HG03571 (cell line): Measurements from ENCODE around the gene OR7G3.

Source experiments
- ATAC-seq: cut with Tn5 transposase; IDR thresholded peaks from one replicate; pipeline ENCODE4 v1.9.1; 2021; ENCODE audit not compliant: unreplicated experiment

The OR7G3 gene

DNA sequence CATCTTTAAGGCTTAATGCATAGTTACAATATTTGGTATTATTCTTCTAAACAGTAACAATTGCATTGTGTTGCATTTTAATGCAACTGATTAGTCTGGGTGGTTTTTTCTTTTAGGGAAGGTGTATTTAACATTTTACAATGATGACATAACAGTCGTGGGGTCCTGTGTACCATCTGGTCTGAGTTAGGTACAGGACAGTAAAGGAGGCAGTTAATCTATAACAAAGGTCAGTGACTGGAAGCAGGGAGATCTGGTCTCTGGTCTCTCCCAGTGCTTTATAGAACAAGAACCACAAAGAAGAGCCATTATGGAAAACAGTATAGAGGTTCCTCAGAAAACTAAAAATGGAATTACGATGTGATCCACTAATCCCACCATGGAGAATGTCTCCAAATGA is 16.8 kb downstream of the OR7G3 start:
- no peak for ATAC-seq

DNA sequence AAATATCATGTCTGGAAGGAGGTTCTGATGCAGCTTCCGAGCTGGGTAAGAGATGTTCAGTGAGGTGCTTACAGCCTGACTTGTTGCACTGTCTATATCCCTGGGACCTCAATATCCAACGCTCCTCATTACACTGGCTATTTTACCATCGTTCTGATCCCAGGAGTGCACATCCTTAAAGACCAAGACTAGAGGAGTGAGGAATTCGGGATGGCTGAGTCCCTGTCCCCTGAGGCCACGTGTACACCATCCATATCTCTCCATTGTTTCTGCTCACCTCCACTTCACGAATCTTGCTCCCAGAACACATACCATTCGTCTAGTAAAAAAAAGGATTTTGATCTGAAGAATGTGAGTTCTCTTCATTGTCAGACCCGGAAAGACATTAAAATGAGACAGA is 19.4 kb downstream of the OR7G3 start, which contains the start of gene OR7G2:
OR7G2 (minus strand) TSS at position 101 of the 400 bp plus-strand sequence. CDS start 4,232 bp downstream, outside the sequence.
- ATAC-seq, result no peak

DNA sequence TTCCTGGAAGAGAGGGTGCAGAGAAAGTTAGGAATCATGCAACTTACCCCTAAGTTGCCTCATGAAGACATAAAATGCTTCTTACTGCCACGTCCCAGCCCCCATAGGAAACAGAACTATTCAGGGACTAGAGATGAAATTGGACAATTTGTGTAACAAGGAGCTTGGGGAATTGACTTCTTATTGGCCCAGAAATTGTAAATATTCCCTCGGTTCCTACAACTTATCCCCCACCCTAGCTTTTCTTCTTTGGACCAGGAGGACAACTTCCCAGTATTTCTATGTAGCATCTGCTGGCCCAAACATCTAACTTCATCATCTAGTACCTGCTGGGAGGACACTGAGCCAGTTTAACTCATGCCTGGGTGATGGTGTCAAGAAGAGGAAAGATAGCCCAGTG is 40.0 kb downstream of the OR7G3 start, which contains the start of gene OR1M1:
OR1M1 (plus strand) TSS at position 301 of the 400 bp plus-strand sequence. CDS start 6,184 bp downstream, outside the sequence.
- ATAC-seq, result no peak

DNA sequence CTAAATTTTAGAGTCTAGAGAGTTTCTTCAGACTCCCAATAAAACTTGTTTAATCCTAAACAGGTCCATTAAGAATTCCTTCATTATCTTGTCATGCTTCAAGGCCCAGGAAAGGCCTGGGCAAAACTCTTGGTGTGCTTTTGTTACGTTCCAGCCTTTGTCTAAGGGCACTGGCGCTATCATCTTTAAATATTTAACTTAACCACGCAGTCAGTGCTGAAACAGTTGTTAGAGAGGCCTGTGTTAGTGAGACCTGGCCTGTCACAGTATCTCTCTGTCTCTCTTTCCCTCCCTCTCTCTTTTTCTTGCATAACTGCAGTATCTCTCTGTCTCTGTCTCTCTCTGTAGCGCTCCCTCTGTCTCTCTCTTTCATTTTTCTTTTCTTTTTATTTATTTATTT is 48.1 kb downstream of the OR7G3 start:
- ATAC-seq, result no peak

DNA sequence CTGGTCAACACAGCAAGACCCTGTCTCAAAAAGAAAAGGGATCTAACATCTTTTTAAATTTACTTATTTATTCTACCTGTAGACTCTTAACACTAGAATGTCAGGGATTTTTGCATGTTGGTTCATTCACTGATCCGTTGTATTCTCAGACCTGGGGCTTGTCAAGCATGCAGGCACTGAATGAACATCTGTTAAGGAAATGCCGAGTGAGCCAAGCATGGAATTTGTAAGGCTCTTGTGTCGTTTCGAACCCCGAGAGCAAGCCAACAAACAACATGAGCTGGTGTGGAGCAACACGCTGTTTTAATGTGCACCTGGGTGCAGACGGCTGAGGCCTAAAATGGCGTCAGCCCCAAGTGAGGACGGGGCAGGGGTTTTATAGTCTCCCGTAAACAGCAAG is 49.8 kb downstream of the OR7G3 start:
- ATAC-seq, result no peak
